IPS-18a (cell line): ENCODE measurements around the gene EPHA3.
A peak's percentile ranks its signal among the peaks of the same experiment; 100 is the strongest.
"Not testable (repeated sequence)": the region's sequence is repeated elsewhere in the genome, so short reads cannot be mapped to it uniquely, and the experiment has no call there.

Experiments used
- H3K27ac ChIP-seq: one replicate; pipeline ENCODE4 v1.5.1; 2013; ENCODE audit warnings: low read length
- H3K27me3 ChIP-seq: one replicate; pipeline ENCODE4 v1.6.1; 2013; ENCODE audit warnings: mild to moderate bottlenecking, low read length; ENCODE audit not compliant: control insufficient read depth, insufficient read depth
- H3K36me3 ChIP-seq: one replicate; pipeline ENCODE4 v1.6.1; 2013; ENCODE audit warnings: low read depth, low read length; ENCODE audit not compliant: control insufficient read depth
- H3K4me1 ChIP-seq: one replicate; pipeline ENCODE4 v1.6.1; 2013; ENCODE audit warnings: low read depth, low read length; ENCODE audit not compliant: control insufficient read depth
- H3K4me3 ChIP-seq: one replicate; pipeline ENCODE4 v1.5.1; 2013; ENCODE audit warnings: low read length
- H3K9ac ChIP-seq: one replicate; pipeline ENCODE4 v1.6.1; 2013; ENCODE audit warnings: mild to moderate bottlenecking, low read length, moderate library complexity
- H3K9me3 ChIP-seq: one replicate; pipeline ENCODE4 v1.6.1; 2013; ENCODE audit warnings: low read depth, low read length; ENCODE audit not compliant: control insufficient read depth

The EPHA3 gene

DNA sequence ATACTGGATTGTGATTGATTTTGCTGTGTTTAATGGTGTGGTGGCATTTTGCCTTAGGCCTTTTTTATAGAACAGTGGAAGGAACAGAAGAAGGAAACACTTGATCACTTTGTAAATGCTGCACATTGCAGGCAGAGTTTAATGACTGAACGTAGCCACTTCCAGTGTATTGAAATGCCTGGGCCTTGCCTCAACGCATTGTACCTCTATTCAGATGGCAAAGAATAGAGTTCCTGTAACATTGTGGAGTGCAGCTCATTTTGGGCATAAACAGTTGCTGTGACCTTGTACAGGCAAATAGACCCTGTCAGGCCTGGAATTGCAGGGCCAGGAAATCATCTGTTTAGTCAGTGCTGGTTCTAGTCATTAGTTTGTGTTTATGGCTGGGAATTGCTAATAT, 225.0 kb downstream of the EPHA3 start:
- H3K27me3 ChIP-seq, result no peaks in the 10 kb centered on the region

DNA sequence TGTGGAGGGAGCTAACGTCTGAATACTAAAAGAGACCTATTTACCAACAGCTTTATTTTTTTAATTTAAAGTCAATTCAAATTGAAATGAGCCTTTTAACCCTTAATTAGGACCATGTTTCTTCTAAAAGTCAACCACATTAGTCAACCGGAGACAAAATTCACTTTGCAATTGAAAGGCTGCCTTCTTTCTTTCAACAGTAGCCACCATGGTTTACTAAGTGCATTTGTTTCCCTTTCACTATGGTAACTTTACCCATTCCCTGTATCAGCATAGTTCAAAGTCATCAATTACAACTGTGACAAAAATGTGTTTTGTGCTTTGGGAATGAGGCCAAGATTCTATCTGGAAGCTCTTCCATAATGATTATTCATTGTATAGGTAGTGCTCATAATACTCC, 225.4 kb downstream of the EPHA3 start:
- peak overlapping the region; percentile 3 for H3K4me3 ChIP-seq
- no peaks in the 10 kb centered on the region for H3K9me3 ChIP-seq
- no peaks in the 10 kb centered on the region for H3K36me3 ChIP-seq
- peaks cover 27% of the 10 kb centered on the region for H3K4me1 ChIP-seq
- H3K27me3 ChIP-seq, result no peaks in the 10 kb centered on the region
- peak overlapping the region; percentile 1 for H3K27ac ChIP-seq
- H3K9ac ChIP-seq, result no peak overlapping the region

More for the DNA sequence above, 225.0 kb downstream of the EPHA3 start:
- no peaks in the 10 kb centered on the region for H3K9me3 ChIP-seq
- H3K27ac ChIP-seq, result peak overlapping the region; percentile 1
- H3K4me1 ChIP-seq, result peaks cover 27% of the 10 kb centered on the region
- no peaks in the 10 kb centered on the region for H3K36me3 ChIP-seq
- H3K4me3 ChIP-seq, result peak overlapping the region; percentile 3
- no peak overlapping the region for H3K9ac ChIP-seq

DNA sequence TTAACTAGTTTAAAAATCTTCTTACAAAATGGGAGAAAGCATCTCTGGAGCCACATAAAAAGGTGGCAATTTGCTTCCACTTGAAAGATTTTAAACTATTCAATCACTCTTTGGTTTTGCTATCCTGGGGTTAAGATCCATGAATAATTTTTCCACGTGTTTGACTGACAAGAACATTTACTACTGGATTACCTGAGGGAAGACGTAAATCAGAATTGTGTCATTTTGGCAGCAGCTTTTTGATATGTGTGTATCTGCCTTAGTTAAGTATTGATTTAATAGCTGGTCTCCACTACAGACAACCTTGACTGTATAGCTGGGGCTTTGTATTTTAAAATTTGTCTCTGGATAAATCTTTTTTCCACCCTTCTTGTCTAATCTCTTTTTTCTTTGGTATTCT, 228.3 kb downstream of the EPHA3 start:
- Histone ChIP-seq H3K4me1 (peaks cover 27% of the 10 kb centered on the region), H3K9ac (no peak overlapping the region), H3K36me3 (no peaks in the 10 kb centered on the region), H3K27ac (no peak overlapping the region), H3K27me3 (no peaks in the 10 kb centered on the region), H3K9me3 (no peaks in the 10 kb centered on the region), H3K4me3 (no peak overlapping the region)

DNA sequence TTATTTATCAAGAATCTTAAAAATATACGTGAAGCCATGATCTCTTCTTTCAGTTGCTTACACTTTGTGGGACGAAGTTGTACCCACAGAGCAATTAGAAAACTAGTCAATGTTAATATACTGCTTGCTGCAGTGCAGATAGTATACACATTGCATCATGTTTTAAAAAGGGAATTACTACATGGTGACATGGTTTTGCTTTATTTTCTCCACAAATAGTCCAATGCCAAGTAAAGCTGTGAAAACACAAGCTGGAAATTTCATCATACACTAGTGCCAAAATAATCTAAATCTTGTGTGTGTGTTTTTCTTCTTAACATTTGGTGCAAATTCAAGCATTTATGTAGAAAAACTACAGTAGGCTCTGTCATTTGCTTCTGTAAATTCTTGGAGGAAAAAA, 233.0 kb downstream of the EPHA3 start:
- Histone ChIP-seq H3K36me3 (no peaks in the 10 kb centered on the region), H3K27me3 (no peaks in the 10 kb centered on the region), H3K9ac (no peak overlapping the region), H3K4me1 (no peaks in the 10 kb centered on the region), H3K9me3 (no peaks in the 10 kb centered on the region), H3K27ac (no peak overlapping the region), H3K4me3 (no peak overlapping the region)

DNA sequence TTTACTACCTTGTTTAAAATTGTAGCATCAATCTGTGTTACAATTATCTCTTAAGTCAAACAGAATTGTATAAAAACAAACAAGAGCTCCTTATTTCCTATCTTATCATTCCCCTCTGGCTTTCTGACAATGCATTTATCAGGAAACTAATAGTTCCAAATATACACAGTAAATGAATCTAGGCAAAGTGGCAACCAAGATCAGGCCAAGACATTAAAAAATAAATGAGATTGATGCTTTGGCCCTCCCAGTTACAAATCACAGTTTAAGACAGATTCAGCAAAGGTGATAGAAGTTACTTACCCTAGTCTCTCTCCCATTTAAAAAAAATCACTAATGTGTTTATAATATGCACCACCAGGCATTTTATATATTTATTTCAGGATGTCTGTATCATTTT, 236.7 kb downstream of the EPHA3 start:
- H3K4me3 ChIP-seq, result no peak overlapping the region
- no peaks in the 10 kb centered on the region for H3K9me3 ChIP-seq
- no peaks in the 10 kb centered on the region for H3K36me3 ChIP-seq
- no peaks in the 10 kb centered on the region for H3K4me1 ChIP-seq
- no peak overlapping the region for H3K27ac ChIP-seq
- H3K9ac ChIP-seq, result no peak overlapping the region
- H3K27me3 ChIP-seq, result no peaks in the 10 kb centered on the region

DNA sequence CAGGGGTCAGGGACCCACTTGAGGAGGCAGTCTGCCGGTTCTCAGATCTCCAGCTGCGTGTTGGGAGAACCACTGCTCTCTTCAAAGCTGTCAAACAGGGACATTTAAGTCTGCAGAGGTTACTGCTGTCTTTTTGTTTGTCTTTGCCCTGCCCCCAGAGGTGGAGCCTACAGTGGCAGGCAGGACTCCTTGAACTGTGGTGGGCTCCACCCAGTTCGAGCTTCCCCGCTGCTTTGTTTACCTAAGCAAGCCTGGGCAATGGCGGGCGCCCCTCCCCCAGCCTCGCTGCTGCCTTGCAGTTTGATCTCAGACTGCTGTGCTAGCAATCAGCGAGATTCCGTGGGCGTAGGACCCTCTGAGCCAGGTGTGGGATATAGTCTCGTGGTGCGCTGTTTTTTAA, 243.5 kb downstream of the EPHA3 start:
- not testable (repeated sequence) for H3K9ac ChIP-seq, H3K4me1 ChIP-seq, H3K36me3 ChIP-seq, H3K9me3 ChIP-seq, H3K4me3 ChIP-seq, H3K27ac ChIP-seq, H3K27me3 ChIP-seq

DNA sequence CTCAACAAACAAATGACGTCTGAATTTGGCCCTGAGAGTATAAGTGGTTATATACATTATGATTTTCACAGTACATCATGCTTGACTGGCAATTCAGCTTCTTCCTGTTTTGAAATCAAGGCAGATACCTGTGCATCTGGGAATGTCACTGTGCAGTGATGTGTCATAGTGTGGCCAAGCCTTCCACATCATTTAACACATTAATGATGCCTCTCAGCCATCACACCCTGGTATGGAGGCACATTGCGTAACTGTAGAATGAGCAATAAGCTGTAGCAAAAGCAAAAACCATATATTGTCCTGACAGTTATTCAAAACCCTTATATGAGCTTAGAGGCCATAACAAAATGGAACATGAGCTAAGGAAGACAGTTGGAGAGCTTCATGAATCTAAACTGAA, 246.0 kb downstream of the EPHA3 start:
- Histone ChIP-seq H3K9me3 (no peaks in the 10 kb centered on the region), H3K36me3 (no peaks in the 10 kb centered on the region), H3K4me3 (no peak overlapping the region)

DNA sequence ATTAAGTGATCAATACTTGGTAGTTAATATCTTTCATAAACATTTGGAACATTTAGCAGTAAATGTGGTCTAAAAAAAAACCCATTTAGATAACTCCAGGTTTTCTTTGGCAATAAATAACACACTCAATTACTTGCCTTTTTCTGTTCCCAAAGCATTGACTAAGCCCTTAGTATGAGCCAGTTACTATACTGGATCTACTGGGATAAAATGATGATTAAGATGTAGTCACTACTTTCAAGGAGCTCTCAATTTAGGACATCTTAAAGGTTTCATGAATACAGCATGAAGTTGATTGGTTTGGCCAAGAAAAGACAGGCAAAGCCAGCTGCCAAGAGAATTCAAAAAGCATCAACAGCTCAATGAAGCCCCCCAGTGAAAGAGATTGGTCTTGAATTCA, 250.9 kb downstream of the EPHA3 start:
- no peak overlapping the region for H3K9ac ChIP-seq
- no peaks in the 10 kb centered on the region for H3K36me3 ChIP-seq
- H3K27ac ChIP-seq, result no peak overlapping the region
- no peaks in the 10 kb centered on the region for H3K27me3 ChIP-seq
- no peaks in the 10 kb centered on the region for H3K4me1 ChIP-seq
- no peak overlapping the region for H3K4me3 ChIP-seq
- no peaks in the 10 kb centered on the region for H3K9me3 ChIP-seq

More for the DNA sequence above, 246.0 kb downstream of the EPHA3 start:
- Histone ChIP-seq H3K27ac (no peak overlapping the region), H3K4me1 (no peaks in the 10 kb centered on the region), H3K9ac (no peak overlapping the region), H3K27me3 (no peaks in the 10 kb centered on the region)

DNA sequence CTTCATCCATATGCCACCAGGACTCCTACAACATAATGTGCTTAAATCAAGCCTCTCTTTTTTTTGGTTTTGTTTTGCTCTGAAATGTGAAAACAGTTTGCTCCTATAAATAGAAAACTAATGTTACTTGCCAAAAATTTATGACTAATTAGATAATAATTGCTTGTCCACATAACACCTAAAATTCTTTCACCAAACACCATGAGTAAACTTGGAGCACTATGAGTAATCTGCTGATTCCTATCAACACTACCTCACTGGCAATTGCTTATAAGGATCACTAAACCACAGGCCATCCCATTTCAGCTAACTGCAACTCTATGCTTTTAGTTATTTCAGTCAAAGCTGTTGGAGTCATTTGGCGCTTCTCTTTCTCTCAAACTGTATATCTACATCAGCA, 252.7 kb downstream of the EPHA3 start:
- H3K9me3 ChIP-seq, result no peaks in the 10 kb centered on the region
- no peak overlapping the region for H3K27ac ChIP-seq
- no peak overlapping the region for H3K9ac ChIP-seq
- H3K27me3 ChIP-seq, result no peaks in the 10 kb centered on the region
- no peaks in the 10 kb centered on the region for H3K4me1 ChIP-seq
- H3K36me3 ChIP-seq, result no peaks in the 10 kb centered on the region
- H3K4me3 ChIP-seq, result no peak overlapping the region

DNA sequence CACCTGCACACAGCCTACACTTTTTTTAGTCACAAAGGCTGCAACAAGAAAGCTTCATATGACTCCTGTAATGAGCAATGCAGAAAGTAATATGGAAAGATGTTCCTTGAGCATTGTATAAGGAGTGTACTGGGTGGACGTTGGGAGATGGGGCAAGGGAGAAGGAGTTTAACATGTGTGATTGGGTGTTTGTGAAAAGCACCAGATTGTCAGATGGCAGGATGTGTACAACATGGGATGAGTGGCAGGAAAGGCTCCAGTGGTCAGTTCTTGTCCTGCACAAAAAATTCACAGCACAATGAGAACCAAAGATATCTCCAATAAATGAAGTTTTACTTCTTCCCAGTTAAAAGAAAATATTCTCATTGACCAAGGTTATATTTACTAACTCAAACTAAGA, 255.1 kb downstream of the EPHA3 start:
- no peak overlapping the region for H3K9ac ChIP-seq
- H3K4me3 ChIP-seq, result no peak overlapping the region
- no peak overlapping the region for H3K27ac ChIP-seq
- H3K36me3 ChIP-seq, result no peaks in the 10 kb centered on the region
- no peaks in the 10 kb centered on the region for H3K27me3 ChIP-seq
- H3K9me3 ChIP-seq, result no peaks in the 10 kb centered on the region
- no peaks in the 10 kb centered on the region for H3K4me1 ChIP-seq

DNA sequence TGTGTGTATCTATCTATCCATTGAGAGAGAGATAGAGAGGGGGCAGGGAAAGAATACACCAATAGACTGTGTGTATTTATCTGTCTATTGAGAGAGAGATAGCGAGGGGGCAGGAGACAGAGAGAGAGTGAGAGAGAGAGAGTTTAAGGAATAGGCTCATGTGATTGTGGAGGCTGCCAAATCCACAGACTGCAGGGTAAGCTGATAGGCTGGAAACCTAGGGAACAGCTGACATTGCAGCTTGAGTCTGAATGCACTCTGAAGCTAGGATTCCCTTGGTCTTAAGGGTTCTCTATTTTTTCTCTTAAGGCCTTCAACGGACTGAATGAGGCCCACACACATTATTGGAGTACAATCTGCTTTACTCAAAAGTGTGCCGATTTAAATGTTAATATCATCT, 255.8 kb downstream of the EPHA3 start:
- H3K4me3 ChIP-seq, result no peak overlapping the region
- H3K27ac ChIP-seq, result no peak overlapping the region
- no peaks in the 10 kb centered on the region for H3K27me3 ChIP-seq
- H3K4me1 ChIP-seq, result no peaks in the 10 kb centered on the region
- H3K9me3 ChIP-seq, result no peaks in the 10 kb centered on the region
- H3K36me3 ChIP-seq, result no peaks in the 10 kb centered on the region
- H3K9ac ChIP-seq, result no peak overlapping the region

DNA sequence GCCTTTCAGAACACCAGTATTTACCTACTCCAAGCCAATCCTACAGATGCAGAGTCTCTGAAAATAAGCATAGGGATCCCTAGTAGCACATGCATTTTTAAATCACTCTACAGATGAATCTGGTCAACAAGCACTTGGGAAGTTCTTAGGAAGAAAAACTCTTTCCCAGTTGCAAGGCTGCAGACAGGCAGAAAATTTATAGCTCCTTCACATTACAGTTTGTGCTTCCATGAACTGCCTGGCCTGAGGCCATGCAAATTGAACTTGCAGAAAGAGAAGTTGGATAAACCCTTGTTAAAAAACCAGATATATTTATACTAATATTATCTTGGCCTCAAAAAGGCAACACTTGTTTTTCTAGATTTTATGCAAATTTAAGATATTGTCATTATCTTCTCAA, 256.9 kb downstream of the EPHA3 start:
- Histone ChIP-seq H3K4me1 (no peaks in the 10 kb centered on the region), H3K36me3 (no peaks in the 10 kb centered on the region), H3K27me3 (no peaks in the 10 kb centered on the region), H3K9me3 (no peaks in the 10 kb centered on the region), H3K9ac (no peak overlapping the region), H3K27ac (no peak overlapping the region), H3K4me3 (no peak overlapping the region)
